Measurements from ENCODE around the gene KCNJ15. TPM values are rescaled to one million over a fixed set of nuclear protein-coding genes. Genes with fewer than 3 reads are reported as not detected.

KCNJ15 gene
- total and polyA plus RNA-seq, 2 experiments from 2014 or later, result not detected

DNA sequence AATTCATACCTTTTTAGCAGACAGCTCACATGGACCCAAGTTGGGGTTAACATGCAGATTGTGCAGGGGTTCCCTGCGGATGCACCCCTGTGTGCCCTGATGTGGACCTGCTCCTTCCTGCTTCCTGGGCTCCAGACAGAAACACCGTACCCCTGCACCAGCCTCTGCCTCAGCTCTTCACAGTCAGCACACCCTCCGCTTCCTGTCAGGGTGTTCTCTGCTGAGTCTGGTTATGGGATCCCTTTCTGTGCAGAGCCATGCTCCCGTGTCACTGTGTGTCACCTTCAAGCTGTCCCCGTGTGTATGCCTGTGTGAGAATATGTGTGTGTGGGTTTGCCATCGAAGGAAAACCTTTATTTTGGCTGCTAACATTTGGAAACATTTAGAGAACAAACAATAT, 48.7 kb upstream of the KCNJ15 start:
- H3K9me3 Mint-ChIP-seq, result peaks cover 22% of the 10 kb centered on the region
- Histone ChIP-seq H3K4me2 (no peak overlapping the region), H3K27me3 (ENCODE audit: insufficient read depth) (no peaks in the 10 kb centered on the region), H3K4me1 (ENCODE audit: insufficient read depth) (no peaks in the 10 kb centered on the region), H3K4me3 (no peak overlapping the region), H3F3A (replicated peaks; ENCODE audit: low read depth) (no peaks in the 10 kb centered on the region), H3K36me3 (ENCODE audit: insufficient read depth) (no peaks in the 10 kb centered on the region), H4K20me1 (replicated peaks; ENCODE audit: insufficient read depth) (no peaks in the 10 kb centered on the region), H2AFZ (0 out of 2 replicates have a peak overlapping the region, but pooled peaks have one; percentile 35), H3K79me2 (replicated peaks; ENCODE audit: insufficient read depth) (no peaks in the 10 kb centered on the region), H3K9me2 (ENCODE audit: insufficient read depth) (peaks cover 11% of the 10 kb centered on the region; the same call in 1 of the 2 replicates), H3K27ac (ENCODE audit: low read depth) (no peak overlapping the region)
- H3K4me1 Mint-ChIP-seq, result peaks cover 5% of the 10 kb centered on the region; the same call in 1 of the 3 replicates
- H3K4me3 Mint-ChIP-seq, result no peak overlapping the region
- TF ChIP-seq ZNF114 (CRISPR knock-in tag; IDR thresholded peaks at IDR 0.05), result no peak
- TF ChIP-seq ZNF331 (CRISPR knock-in tag; IDR thresholded peaks at IDR 0.05; ENCODE audit: low read depth), result no peak
- TF ChIP-seq ETS1 (IDR thresholded peaks at IDR 0.05), result no peak
- no peak for TF ChIP-seq POLR2AphosphoS5 (IDR thresholded peaks at IDR 0.05; ENCODE audit: low read depth)
- no peak for TF ChIP-seq CREB1 (CRISPR knock-in tag; IDR thresholded peaks at IDR 0.05; ENCODE audit: low read depth)
- TF ChIP-seq, protein P1, sequence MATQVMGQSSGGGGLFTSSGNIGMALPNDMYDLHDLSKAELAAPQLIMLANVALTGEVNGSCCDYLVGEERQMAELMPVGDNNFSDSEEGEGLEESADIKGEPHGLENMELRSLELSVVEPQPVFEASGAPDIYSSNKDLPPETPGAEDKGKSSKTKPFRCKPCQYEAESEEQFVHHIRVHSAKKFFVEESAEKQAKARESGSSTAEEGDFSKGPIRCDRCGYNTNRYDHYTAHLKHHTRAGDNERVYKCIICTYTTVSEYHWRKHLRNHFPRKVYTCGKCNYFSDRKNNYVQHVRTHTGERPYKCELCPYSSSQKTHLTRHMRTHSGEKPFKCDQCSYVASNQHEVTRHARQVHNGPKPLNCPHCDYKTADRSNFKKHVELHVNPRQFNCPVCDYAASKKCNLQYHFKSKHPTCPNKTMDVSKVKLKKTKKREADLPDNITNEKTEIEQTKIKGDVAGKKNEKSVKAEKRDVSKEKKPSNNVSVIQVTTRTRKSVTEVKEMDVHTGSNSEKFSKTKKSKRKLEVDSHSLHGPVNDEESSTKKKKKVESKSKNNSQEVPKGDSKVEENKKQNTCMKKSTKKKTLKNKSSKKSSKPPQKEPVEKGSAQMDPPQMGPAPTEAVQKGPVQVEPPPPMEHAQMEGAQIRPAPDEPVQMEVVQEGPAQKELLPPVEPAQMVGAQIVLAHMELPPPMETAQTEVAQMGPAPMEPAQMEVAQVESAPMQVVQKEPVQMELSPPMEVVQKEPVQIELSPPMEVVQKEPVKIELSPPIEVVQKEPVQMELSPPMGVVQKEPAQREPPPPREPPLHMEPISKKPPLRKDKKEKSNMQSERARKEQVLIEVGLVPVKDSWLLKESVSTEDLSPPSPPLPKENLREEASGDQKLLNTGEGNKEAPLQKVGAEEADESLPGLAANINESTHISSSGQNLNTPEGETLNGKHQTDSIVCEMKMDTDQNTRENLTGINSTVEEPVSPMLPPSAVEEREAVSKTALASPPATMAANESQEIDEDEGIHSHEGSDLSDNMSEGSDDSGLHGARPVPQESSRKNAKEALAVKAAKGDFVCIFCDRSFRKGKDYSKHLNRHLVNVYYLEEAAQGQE (IDR thresholded peaks at IDR 0.05; ENCODE audit: unreplicated experiment), result no peak
- no peak for TF ChIP-seq ZNF462 (CRISPR knock-in tag; IDR thresholded peaks at IDR 0.05)
- DNase-seq (ENCODE audit: low spot score) (no peak), ATAC-seq (no peak)
- peaks cover 2% of the 10 kb centered on the region for H3K27me3 Mint-ChIP-seq (ENCODE audit: insufficient read depth, low read depth, poor library complexity)
- H3K36me3 Mint-ChIP-seq (ENCODE audit: low read depth), result no peaks in the 10 kb centered on the region; the same call in 1 of the 3 replicates
- no peak overlapping the region for H3K27ac Mint-ChIP-seq

All from GM23338 (cell line).